ENCODE results near the gene HS2ST1.

HS2ST1 gene

GRCh38 chr1:86993269-86993985 lies 79.0 kb downstream of the HS2ST1 start:
- TF ChIP-seq CTCF (conservative IDR thresholded peaks at IDR 0.05; ENCODE audit: low read depth, low read length), result no peak
- DNase-seq (ENCODE audit: low read depth), result peak; percentile 16
- H3K4me3 ChIP-seq (ENCODE audit: low read depth, low read length), result no peak overlapping the region

GRCh38 chr1:86994061-86994460 lies 79.6 kb downstream of the HS2ST1 start:
- no peak overlapping the region for H3K4me3 ChIP-seq (ENCODE audit: low read depth, low read length)
- DNase-seq (ENCODE audit: low read depth), result no peak
- no peak for TF ChIP-seq CTCF (conservative IDR thresholded peaks at IDR 0.05; ENCODE audit: low read depth, low read length)

GRCh38 chr1:86997538-86997937 lies 83.1 kb downstream of the HS2ST1 start:
- H3K4me3 ChIP-seq (ENCODE audit: low read depth, low read length), result no peak overlapping the region

GRCh38 chr1:86998280-86998679 lies 83.8 kb downstream of the HS2ST1 start:
- TF ChIP-seq CTCF (conservative IDR thresholded peaks at IDR 0.05; ENCODE audit: low read depth, low read length), result no peak
- H3K4me3 ChIP-seq (ENCODE audit: low read depth, low read length), result no peak overlapping the region
- DNase-seq (ENCODE audit: low read depth), result no peak

More at GRCh38 chr1:86997538-86997937, 83.1 kb downstream of the HS2ST1 start:
- no peak for DNase-seq (ENCODE audit: low read depth)
- TF ChIP-seq CTCF (conservative IDR thresholded peaks at IDR 0.05; ENCODE audit: low read depth, low read length), result no peak

- DNase-seq (ENCODE audit: low read depth), result no peak
- no peak for TF ChIP-seq CTCF (conservative IDR thresholded peaks at IDR 0.05; ENCODE audit: low read depth, low read length)
- H3K4me3 ChIP-seq (ENCODE audit: low read depth, low read length), result no peak overlapping the region
Measured at GRCh38 chr1:86998727-86999126, 84.3 kb downstream of the HS2ST1 start.

- no peak for TF ChIP-seq CTCF (conservative IDR thresholded peaks at IDR 0.05; ENCODE audit: low read depth, low read length)
- no peak for DNase-seq (ENCODE audit: low read depth)
- H3K4me3 ChIP-seq (ENCODE audit: low read depth, low read length), result no peak overlapping the region
Measured at GRCh38 chr1:87000460-87000859, 86.0 kb downstream of the HS2ST1 start.

- no peak overlapping the region for H3K4me3 ChIP-seq (ENCODE audit: low read depth, low read length)
- no peak for DNase-seq (ENCODE audit: low read depth)
- TF ChIP-seq CTCF (conservative IDR thresholded peaks at IDR 0.05; ENCODE audit: low read depth, low read length), result no peak
Measured at GRCh38 chr1:87004857-87005256, 90.4 kb downstream of the HS2ST1 start.
